ENCODE measurements around the gene GORASP1.
A peak's percentile ranks its signal among the peaks of the same experiment; 100 is the strongest.
"Not testable (repeated sequence)": the region's sequence is repeated elsewhere in the genome, so short reads cannot be mapped to it uniquely, and the experiment has no call there.

Gene GORASP1

GRCh38 chr3:39064646-39065045 is 42.8 kb downstream of the GORASP1 start:
- peak; percentile 68 for DNase-seq

DNA sequence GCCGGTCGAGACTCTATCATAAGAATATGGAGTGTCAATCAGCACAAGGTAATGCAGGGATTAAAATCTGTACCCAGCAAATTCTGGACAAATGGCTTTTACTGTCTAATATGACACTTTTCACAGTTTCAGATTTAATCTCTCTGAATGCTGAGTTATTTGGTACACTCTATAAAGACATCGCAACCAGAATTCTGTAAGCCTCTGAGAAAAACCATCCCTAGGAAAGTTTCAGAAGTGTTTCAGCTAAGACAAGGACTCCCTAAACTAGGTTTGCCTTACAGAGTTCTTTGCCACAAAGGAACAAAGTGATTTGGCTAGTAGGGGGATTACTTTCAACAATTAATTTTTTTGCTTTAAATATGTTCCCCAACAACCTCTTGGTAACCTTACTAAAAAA is 44.3 kb downstream of the GORASP1 start:
- DNase-seq: no peak

DNA sequence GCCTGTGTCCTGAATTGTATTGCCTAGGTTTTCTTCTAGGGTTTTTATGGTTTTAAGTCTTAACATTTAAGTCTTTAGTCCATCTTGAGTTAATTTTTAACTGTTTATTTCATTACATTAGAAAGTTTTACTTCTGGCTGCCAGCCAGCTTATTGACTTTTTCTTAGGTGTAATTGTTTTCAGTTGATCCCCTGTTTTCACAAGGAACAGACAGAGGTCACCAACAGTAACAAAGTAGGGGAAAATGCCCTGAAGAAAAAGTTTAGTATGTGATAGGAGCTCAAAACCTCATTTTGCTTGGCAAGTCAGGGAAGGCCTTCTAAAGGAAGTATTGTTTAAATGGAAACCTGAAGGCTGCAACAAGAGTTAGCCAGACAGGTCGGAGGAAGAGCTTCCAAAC is 45.2 kb downstream of the GORASP1 start:
- no peak for DNase-seq

- not testable (repeated sequence) for DNase-seq
These were observed 46.2 kb downstream of the GORASP1 start for GRCh38 chr3:39061228-39061627.

DNA sequence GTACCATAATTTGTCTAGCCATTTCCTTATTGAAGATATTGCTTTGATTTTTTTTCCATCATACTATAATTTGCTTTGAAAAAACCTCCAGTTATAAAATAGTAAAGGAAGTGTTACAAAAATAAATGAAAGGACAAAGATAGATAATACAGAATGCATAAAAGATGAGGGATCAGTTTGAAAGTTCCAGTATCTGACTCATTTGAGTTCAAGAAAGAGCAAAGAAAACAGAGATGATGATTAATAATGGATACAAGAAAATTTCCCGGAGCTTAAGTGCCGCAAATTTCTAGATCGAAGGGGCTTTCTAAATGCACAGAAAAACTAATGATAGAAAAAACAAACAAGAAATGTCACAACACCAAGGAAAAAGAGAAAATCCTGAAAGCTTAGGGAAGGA is 51.3 kb downstream of the GORASP1 start:
- no peak for DNase-seq

DNA sequence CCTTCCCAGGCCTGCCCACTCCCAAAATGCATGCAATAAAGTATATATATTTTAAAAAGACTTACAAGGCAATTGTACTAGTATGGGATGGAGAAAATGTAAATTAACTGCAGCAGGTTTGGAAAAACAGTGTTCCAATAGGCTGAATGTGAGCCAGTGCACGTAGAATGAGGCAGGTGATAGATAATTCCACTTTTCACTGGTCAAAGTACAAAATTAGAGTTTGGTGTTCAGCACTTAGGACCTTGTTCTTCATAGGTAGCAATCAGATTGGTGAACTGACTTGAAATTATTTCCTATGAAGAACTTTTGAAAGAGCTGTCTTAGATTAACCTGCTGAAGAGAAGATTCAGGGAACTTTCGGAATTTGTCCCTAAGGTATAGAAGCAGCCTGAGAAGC is 53.7 kb downstream of the GORASP1 start:
- DNase-seq: no peak

- no peak for DNase-seq
These were observed 54.8 kb downstream of the GORASP1 start for GRCh38 chr3:39052583-39052982.

DNA sequence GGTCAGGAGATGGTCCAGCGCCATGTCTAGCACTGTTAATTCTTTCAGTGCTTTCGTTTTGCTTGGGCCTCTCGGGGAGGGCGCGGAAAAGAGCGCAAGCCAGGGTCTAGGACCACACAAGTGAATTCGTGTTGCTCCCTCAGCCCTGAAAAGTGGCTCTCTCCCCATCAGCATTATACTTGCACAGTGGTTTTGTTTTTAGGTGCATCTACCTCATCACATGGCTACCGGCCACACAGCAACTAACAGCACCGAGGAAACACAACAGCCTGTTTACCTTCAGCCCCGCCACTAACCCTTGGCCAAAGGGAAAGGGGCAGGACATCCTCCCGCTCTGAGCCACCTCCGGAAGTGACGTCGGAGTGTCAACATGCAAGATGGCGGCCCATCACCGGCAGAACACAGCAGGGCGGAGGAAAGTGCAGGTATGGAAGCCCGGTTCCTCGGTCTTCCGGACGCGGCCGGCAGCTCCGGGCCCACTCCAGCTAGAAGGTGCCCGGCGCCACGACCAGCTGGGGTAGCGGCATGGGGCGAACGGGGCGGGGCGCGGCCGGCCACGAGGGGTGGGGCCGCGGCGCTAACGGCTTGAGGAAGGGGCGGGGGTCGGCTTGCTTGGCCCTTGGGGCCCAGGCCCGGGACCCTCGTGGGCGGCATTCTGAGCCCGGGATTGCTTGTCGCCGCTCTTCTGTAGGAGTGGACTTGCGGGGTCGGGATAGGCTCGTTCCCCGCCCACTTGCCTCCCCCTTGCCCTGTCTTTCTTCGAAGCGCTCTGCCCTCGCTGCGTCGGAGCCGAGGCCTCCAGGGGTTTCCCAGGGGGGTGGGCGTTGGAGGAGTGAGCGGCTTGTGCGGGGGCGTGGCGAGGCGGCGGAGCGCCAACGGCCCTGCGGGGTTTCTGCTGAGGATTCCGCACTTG is 55.5 kb downstream of the GORASP1 start, which contains the start of the genes SCN11A and WDR48:
Gene SCN11A, minus strand, starts transcription at position 296 of the 913 bp plus-strand sequence. CDS start 101,582 bp downstream, outside the sequence.
Gene WDR48, plus strand, starts transcription at position 368 of the 913 bp plus-strand sequence. Its CDS starts 10 bp downstream, at position 378.
- DNase-seq: peak; percentile 91

DNA sequence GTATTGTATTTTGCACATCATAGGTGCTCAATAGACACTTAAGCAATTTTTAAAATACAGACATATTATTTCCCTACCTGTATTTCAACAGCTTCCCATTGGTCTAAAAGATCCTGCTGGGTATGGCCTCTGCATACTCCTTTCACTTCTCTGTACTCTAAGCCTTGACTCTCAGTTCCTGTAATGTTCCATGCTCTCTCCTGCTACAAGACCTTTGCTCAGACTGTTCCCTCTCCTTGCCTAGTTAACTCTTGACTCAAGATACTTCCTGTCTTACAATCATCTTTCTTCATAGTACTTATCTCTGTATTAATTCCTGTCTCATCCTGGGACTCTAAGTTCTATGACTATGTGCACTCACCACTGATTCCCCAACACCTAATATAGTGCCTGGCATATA is 57.4 kb downstream of the GORASP1 start:
- no peak for DNase-seq

Data from fibroblast of skin of abdomen (primary cell).